ENCODE data around the gene FSTL5. TPM values are rescaled to one million over a fixed set of nuclear protein-coding genes. Genes with fewer than 3 reads are reported as not detected.

FSTL5 gene
- total and polyA plus RNA-seq, 10 of the 15 experiments (the other 5 are each of a cell fraction or from before 2014, with no cell fraction given): 0.04 to 2.4 (median 0.08) TPM; not detected in 4

DNA sequence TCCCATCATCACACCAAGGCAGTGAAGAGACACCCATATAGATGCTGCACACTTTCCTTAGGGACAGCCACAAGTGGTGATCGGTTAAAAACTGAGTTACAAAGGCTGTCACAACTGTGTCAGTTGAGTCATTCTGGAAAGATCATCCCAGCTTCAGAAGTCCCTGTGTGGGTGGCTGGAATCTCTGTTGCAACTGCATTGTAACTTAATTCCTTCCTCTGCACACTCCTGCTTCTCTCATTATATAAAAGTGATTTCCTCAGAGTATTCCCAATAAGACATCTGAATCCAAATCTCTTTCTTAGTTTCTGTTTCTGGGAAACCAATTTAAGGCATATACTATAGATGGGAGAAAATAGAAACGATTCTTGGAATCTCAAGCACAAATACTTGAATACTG is 88.1 kb downstream of the FSTL5 start:
- ChIA-PET SMC1A (ENCODE audit: uncharacterized antibody, unreplicated experiment) (no interaction called here), CTCF (no interaction called here), RAD21 (ENCODE audit: unreplicated experiment) (no interaction called here), POLR2A (no interaction called here)
- Histone ChIP-seq H3K27me3 (replicated peaks in 1 of 2; ENCODE audit: control insufficient read depth in 2 of 2, insufficient read depth in 2 of 2, low read length in 1 of 2) (no peaks in the 10 kb centered on the region), H3K4me2 (ENCODE audit: control insufficient read depth, insufficient read depth) (no peak overlapping the region), H3K79me2 (ENCODE audit: control insufficient read depth, insufficient read depth, low read length) (no peaks in the 10 kb centered on the region), H3K27ac (ENCODE audit: control insufficient read depth, insufficient read depth) (no peak overlapping the region), H3K4me1 (ENCODE audit: control insufficient read depth, insufficient read depth, low read length) (no peaks in the 10 kb centered on the region), H3K9me3 (replicated peaks; ENCODE audit: control insufficient read depth, insufficient read depth, low read length) (no peaks in the 10 kb centered on the region), H3K9ac (ENCODE audit: control insufficient read depth, insufficient read depth, low read length) (no peak overlapping the region), H4K20me1 (ENCODE audit: control insufficient read depth, insufficient read depth) (no peaks in the 10 kb centered on the region), H3K36me3 (ENCODE audit: control insufficient read depth in 2 of 2, insufficient read depth in 2 of 2, low read length in 1 of 2) (no peaks in the 10 kb centered on the region), H2AFZ (ENCODE audit: control insufficient read depth, low read depth, low read length) (no peak overlapping the region), H3K4me3 (no peak overlapping the region)
- no TSS peak for BruUV-seq (replicated peaks)
- 0% methylated on average over 2 of the region's 2 CpGs for WGBS (ENCODE audit: insufficient coverage, insufficient replicate concordance, low lambda C conversion rate, missing lambda C conversion rate)
- intact Hi-C loops (cut with micrococcal nuclease; ENCODE audit: unreplicated experiment) (no loop called here), in situ Hi-C loops (cut with MboI) (no loop called here)
- FAIRE-seq: no peak
- no peak for ATAC-seq
- no peak for DNase-seq (ENCODE audit: low read depth, low spot score)
- no peak for TF ChIP-seq SMC3 (IDR thresholded peaks at IDR 0.05; ENCODE audit: borderline replicate concordance, low read length)
- no peak for TF ChIP-seq FOXK2 (IDR thresholded peaks at IDR 0.05)
- no peak for TF ChIP-seq ZNF217 (IDR thresholded peaks at IDR 0.05)
- TF ChIP-seq RFX5 (IDR thresholded peaks at IDR 0.05; ENCODE audit: low read depth, low read length): no peak
- no peak for TF ChIP-seq MTA3 (IDR thresholded peaks at IDR 0.05; ENCODE audit: borderline replicate concordance, low read length)
- no peak for TF ChIP-seq NFYA (IDR thresholded peaks at IDR 0.05; ENCODE audit: borderline replicate concordance, low read depth, low read length)
- TF ChIP-seq RCOR1 (conservative IDR thresholded peaks at IDR 0.05; ENCODE audit: low read depth, low read length): no peak
- TF ChIP-seq, protein P1, sequence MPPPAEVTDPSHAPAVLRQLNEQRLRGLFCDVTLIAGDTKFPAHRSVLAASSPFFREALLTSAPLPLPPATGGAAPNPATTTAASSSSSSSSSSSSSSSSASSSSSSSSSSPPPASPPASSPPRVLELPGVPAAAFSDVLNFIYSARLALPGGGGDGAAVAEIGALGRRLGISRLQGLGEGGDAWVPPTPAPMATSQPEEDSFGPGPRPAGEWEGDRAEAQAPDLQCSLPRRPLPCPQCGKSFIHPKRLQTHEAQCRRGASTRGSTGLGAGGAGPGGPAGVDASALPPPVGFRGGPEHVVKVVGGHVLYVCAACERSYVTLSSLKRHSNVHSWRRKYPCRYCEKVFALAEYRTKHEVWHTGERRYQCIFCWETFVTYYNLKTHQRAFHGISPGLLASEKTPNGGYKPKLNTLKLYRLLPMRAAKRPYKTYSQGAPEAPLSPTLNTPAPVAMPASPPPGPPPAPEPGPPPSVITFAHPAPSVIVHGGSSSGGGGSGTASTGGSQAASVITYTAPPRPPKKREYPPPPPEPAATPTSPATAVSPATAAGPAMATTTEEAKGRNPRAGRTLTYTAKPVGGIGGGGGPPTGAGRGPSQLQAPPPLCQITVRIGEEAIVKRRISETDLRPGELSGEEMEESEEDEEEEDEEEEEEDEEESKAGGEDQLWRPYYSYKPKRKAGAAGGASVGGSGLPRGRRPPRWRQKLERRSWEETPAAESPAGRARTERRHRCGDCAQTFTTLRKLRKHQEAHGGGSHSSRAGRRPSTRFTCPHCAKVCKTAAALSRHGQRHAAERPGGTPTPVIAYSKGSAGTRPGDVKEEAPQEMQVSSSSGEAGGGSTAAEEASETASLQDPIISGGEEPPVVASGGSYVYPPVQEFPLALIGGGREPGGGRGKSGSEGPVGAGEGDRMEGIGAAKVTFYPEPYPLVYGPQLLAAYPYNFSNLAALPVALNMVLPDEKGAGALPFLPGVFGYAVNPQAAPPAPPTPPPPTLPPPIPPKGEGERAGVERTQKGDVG (CRISPR knock-in tag; IDR thresholded peaks at IDR 0.05): no peak
- TF ChIP-seq, protein P2, sequence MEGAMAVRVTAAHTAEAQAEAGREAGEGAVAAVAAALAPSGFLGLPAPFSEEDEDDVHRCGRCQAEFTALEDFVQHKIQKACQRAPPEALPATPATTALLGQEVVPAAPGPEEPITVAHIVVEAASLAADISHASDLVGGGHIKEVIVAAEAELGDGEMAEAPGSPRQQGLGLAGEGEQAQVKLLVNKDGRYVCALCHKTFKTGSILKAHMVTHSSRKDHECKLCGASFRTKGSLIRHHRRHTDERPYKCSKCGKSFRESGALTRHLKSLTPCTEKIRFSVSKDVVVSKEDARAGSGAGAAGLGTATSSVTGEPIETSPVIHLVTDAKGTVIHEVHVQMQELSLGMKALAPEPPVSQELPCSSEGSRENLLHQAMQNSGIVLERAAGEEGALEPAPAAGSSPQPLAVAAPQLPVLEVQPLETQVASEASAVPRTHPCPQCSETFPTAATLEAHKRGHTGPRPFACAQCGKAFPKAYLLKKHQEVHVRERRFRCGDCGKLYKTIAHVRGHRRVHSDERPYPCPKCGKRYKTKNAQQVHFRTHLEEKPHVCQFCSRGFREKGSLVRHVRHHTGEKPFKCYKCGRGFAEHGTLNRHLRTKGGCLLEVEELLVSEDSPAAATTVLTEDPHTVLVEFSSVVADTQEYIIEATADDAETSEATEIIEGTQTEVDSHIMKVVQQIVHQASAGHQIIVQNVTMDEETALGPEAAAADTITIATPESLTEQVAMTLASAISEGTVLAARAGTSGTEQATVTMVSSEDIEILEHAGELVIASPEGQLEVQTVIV (IDR thresholded peaks at IDR 0.05; ENCODE audit: borderline replicate concordance, partially characterized antibody): no peak
- TF ChIP-seq, protein P3, sequence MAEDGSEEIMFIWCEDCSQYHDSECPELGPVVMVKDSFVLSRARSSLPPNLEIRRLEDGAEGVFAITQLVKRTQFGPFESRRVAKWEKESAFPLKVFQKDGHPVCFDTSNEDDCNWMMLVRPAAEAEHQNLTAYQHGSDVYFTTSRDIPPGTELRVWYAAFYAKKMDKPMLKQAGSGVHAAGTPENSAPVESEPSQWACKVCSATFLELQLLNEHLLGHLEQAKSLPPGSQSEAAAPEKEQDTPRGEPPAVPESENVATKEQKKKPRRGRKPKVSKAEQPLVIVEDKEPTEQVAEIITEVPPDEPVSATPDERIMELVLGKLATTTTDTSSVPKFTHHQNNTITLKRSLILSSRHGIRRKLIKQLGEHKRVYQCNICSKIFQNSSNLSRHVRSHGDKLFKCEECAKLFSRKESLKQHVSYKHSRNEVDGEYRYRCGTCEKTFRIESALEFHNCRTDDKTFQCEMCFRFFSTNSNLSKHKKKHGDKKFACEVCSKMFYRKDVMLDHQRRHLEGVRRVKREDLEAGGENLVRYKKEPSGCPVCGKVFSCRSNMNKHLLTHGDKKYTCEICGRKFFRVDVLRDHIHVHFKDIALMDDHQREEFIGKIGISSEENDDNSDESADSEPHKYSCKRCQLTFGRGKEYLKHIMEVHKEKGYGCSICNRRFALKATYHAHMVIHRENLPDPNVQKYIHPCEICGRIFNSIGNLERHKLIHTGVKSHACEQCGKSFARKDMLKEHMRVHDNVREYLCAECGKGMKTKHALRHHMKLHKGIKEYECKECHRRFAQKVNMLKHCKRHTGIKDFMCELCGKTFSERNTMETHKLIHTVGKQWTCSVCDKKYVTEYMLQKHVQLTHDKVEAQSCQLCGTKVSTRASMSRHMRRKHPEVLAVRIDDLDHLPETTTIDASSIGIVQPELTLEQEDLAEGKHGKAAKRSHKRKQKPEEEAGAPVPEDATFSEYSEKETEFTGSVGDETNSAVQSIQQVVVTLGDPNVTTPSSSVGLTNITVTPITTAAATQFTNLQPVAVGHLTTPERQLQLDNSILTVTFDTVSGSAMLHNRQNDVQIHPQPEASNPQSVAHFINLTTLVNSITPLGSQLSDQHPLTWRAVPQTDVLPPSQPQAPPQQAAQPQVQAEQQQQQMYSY (CRISPR knock-in tag; IDR thresholded peaks at IDR 0.05): no peak
- TF ChIP-seq TBL1XR1 (IDR thresholded peaks at IDR 0.05; ENCODE audit: low read depth, low read length): no peak
- TF ChIP-seq ESRRA (IDR thresholded peaks at IDR 0.05; ENCODE audit: low read length): no peak
- TF ChIP-seq WRNIP1 (IDR thresholded peaks at IDR 0.05; ENCODE audit: borderline replicate concordance, low read depth, low read length): no peak

Data from GM12878 (cell line).